SJCRH30 (cell line): ENCODE results near the gene CSTA. TPM values are rescaled to one million over a fixed set of nuclear protein-coding genes. Genes with fewer than 3 reads are reported as not detected.
"Not testable (repeated sequence)": the region's sequence is repeated elsewhere in the genome, so short reads cannot be mapped to it uniquely, and the experiment has no call there.

Source experiments
- DNase-seq, 2 experiments: peaks; one replicate each; pipeline ENCODE4 v3.0.0-alpha.2; 2015 to 2020
- H3K27ac ChIP-seq: fragments of 250-450 bp; sonication (Bioruptor Pico); 2 replicates; pipeline ENCODE4 v1.5.1; 2020; ENCODE audit warnings: mild to moderate bottlenecking, moderate library complexity
- H3K27me3 ChIP-seq: fragments of 250-450 bp; sonication (Bioruptor Pico); 2 replicates; pipeline ENCODE4 v1.5.1; 2020; ENCODE audit warnings: mild to moderate bottlenecking, moderate library complexity
- H3K36me3 ChIP-seq: fragments of 250-450 bp; sonication (Bioruptor Pico); 2 replicates; pipeline ENCODE4 v1.5.1; 2020; ENCODE audit warnings: mild to moderate bottlenecking, moderate library complexity
- H3K4me1 ChIP-seq: fragments of 250-450 bp; sonication (Bioruptor Pico); 2 replicates; pipeline ENCODE4 v1.5.1; 2020; ENCODE audit warnings: mild to moderate bottlenecking, moderate library complexity
- H3K4me3 ChIP-seq: fragments of 250-450 bp; sonication (Bioruptor Pico); 2 replicates; pipeline ENCODE4 v1.5.1; 2020; ENCODE audit warnings: mild to moderate bottlenecking, moderate library complexity
- H3K9me3 ChIP-seq: fragments of 250-450 bp; sonication (Bioruptor Pico); replicated peaks from 2 replicates; pipeline ENCODE4 v1.5.1; 2020; ENCODE audit warnings: mild to moderate bottlenecking, moderate library complexity
- total RNA-seq: library from RNA; depleted of rRNA; stranded (reverse); fragments of >200 nt; shearing (Covaris generic); gene quantifications from 2 replicates; pipeline ENCODE4 v1.2.3, GENCODE V29; 2014

CSTA gene
- total RNA-seq, 1 experiment from 2014 or later = not detected

DNA sequence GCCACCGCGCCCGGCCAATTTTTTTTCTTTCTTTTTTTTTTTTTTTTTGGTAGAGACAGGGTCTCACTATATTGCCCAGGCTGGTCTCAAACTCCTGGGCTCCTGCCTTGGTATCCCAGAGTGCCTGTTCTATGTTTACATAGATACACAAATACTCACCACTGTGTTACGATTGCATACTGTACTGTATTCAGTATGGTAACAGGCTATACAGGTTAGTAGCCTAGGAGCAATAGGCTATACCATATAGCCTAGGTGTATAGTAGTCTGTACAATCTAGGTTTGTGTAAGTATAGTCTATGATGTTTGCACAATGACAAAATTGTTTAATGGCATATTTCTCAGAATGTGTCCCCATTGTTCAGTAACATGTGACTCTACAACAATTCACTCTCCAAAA lies 26.6 kb downstream of the CSTA start:
- H3K36me3 ChIP-seq = no peaks in the 10 kb centered on the region
- no peak overlapping the region for H3K27ac ChIP-seq
- H3K4me3 ChIP-seq = no peak overlapping the region
- H3K27me3 ChIP-seq = no peaks in the 10 kb centered on the region
- DNase-seq = no peak
- H3K9me3 ChIP-seq = no peaks in the 10 kb centered on the region
- H3K4me1 ChIP-seq = no peaks in the 10 kb centered on the region

DNA sequence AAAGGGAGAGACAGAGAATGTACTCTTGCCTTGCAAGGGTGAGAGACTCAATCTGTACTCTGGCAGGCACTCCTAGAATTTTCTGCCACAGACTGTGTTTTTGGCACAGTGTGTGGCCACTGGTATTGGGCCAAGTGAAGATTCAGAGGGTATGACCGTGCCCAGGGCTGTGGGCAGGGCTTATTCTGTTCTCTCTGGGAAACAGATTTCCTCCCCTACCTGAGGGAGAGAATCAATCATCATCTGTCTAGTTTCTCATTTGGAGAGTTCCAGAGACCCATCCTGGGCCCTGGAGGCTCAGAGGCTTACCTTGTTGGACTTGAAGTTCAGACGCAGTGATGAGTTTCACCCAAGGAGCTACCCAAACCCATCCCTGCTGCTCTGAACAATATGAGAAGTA lies 28.2 kb downstream of the CSTA start:
- Histone ChIP-seq H3K4me3 (no peak overlapping the region), H3K36me3 (peaks cover 4% of the 10 kb centered on the region; the same call in 1 of the 2 replicates), H3K9me3 (no peaks in the 10 kb centered on the region), H3K27me3 (no peaks in the 10 kb centered on the region), H3K27ac (no peak overlapping the region), H3K4me1 (no peaks in the 10 kb centered on the region)
- no peak for DNase-seq

DNA sequence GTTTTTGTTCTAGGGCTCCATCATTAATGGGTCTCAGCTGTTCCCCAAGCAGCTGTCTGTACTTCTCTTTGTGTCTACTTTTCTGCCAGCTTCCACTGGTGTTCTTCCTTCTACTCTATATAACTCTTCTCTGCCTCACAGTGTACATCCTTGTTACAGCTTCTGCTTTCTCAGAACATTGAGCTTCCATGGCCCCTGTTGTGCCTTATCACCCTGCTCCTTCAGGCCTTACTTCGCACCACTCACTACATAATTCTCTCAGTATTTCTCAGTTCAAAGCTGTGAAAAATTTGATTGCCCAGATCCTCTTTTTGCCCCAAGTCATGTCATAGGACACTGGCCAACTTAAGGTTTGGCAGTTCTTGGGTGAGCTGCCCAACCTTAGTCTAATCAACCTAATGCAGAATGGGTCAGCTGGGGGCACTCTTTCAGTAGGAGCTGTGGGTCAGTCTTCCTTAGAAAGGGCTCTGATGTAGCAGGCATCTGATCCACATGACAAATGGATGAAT lies 28.9 kb downstream of the CSTA start:
- Histone ChIP-seq H3K36me3 (peaks cover 10% of the 10 kb centered on the region), H3K27me3 (no peaks in the 10 kb centered on the region), H3K27ac (no peak overlapping the region), H3K9me3 (no peaks in the 10 kb centered on the region), H3K4me3 (no peak overlapping the region), H3K4me1 (no peaks in the 10 kb centered on the region)
- DNase-seq = peak in 1 of 2 experiments; percentile 20

DNA sequence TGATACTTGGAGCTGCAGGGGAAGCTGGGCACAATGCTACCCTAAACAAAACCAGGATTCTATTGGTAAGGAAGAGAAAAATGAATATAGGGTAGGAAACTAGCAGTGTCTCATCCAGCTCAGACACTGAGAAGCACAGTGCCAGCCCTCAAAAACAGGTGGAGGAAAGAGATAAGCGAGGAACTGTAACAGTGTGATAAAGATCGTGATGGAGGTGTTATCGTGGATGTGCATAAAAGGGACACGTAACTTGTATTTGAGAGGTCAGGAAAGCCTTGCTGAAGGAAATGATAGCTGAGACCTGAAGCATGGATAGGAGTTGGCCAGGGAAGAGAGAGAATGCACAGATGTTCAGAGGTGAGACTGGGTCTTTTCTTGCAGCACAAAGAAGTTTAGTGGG lies 30.6 kb downstream of the CSTA start:
- no peak overlapping the region for H3K27ac ChIP-seq

DNA sequence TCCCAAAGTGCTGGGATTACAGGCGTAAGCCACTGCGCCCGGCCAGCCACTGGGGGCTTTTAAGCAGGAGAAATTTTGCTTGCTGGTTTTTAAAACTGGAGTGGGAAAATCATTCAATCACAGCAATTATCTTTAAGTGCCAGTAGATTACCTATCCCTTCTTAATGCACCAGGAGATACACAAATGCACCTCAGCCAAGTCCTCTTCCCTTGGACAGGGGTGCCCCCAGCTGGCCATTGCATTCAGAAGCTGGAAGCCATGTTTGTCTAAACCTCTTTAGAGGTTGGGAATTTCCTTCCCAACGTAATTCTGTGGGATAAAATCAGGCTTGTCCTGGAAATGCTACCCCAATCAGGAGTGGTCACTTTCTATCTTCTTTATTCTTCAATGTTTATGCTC lies 31.4 kb downstream of the CSTA start:
- peaks cover 21% of the 10 kb centered on the region for H3K36me3 ChIP-seq
- no peak overlapping the region for H3K4me3 ChIP-seq
- peak in 1 of 2 experiments; percentile 41 for DNase-seq
- H3K9me3 ChIP-seq = no peaks in the 10 kb centered on the region
- H3K4me1 ChIP-seq = no peaks in the 10 kb centered on the region
- H3K27me3 ChIP-seq = no peaks in the 10 kb centered on the region
- H3K27ac ChIP-seq = no peak overlapping the region

More for the DNA sequence above, 30.6 kb downstream of the CSTA start:
- peaks cover 20% of the 10 kb centered on the region for H3K36me3 ChIP-seq
- H3K9me3 ChIP-seq = no peaks in the 10 kb centered on the region
- H3K4me1 ChIP-seq = no peaks in the 10 kb centered on the region
- H3K4me3 ChIP-seq = no peak overlapping the region
- no peaks in the 10 kb centered on the region for H3K27me3 ChIP-seq
- DNase-seq = no peak

DNA sequence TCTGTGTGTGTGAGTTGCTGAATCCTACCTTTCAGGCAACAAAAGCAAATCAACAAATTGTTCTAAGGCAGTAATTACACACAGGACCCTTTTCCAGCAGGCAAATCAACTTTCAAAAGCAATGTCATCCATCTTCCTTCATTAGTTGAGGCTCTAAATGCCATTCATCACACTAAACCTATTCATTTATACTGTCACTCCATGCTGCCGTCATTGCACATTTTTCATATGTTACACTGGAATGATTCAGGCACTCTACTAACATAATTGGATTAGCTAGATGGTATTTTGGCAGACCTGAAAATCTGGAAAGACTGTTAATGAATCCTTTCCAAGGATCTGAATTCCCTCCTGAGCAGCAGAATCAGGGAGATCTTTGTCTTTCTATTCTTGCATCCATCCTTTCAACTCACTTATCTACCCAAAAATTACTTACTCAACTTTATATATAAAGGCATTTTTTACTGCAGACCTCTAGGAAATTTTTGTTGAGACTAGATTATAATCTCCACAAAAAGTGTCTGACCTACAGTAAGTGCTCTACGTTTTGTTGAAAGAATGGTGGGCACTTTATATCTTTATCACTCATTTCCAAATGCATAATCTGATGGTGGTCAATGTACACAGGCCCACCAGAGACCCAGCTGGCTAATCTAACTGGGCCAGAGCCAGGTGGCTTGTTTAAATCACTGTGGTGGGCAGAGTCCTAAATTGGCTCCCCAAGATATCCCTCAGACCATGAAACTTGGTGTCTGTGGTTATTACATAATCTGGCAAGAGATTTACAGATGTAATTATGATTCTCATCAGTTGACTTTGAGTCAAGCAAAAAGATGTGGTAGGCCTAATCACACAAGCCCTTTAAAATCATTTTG lies 33.0 kb downstream of the CSTA start:
- Histone ChIP-seq H3K27me3 (no peaks in the 10 kb centered on the region), H3K9me3 (no peaks in the 10 kb centered on the region), H3K36me3 (peaks cover 35% of the 10 kb centered on the region), H3K4me1 (no peaks in the 10 kb centered on the region), H3K4me3 (no peak overlapping the region), H3K27ac (no peak overlapping the region)
- no peak for DNase-seq

DNA sequence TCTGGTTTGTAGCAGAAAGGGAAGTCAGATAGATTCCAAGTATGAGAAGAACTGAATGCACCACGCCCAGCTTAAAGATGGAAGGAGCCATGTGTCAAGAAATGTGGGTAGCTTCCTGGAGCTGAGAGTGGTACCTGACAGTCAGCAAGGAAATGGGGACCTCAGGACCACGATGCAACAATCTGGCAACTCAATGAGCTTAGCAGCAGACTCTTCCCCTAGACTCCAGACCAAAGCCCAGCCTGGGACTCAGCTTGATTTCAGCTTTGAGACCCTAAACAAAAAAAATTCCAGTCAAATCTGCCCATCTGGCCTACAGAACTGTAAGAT lies 33.6 kb downstream of the CSTA start:
- Histone ChIP-seq H3K9me3 (no peaks in the 10 kb centered on the region), H3K27ac (no peak overlapping the region), H3K4me1 (no peaks in the 10 kb centered on the region), H3K36me3 (peaks cover 36% of the 10 kb centered on the region), H3K4me3 (no peak overlapping the region), H3K27me3 (no peaks in the 10 kb centered on the region)
- DNase-seq = no peak

DNA sequence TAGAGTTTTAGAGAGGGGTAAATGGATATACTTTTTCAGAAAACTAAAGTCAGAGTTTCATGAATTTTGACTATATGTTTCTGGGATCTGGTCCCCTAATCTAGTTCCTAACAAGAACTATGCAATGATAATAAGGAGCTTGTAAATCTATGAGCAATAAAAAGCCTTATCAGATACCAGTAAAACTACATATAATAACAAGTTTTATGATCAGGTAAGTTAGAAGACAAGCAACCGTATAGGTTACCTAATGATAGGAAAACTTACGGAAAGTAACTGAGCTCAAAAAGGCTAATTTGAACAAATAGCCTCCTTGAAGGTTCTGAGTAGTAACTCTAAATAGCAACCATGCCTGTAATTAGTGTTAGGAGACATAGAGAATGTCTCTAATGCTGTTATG lies 37.0 kb downstream of the CSTA start:
- H3K9me3 ChIP-seq = no peaks in the 10 kb centered on the region
- no peak overlapping the region for H3K27ac ChIP-seq
- no peaks in the 10 kb centered on the region for H3K4me1 ChIP-seq
- peaks cover 61% of the 10 kb centered on the region for H3K36me3 ChIP-seq
- no peak overlapping the region for H3K4me3 ChIP-seq
- no peak for DNase-seq
- no peaks in the 10 kb centered on the region for H3K27me3 ChIP-seq

DNA sequence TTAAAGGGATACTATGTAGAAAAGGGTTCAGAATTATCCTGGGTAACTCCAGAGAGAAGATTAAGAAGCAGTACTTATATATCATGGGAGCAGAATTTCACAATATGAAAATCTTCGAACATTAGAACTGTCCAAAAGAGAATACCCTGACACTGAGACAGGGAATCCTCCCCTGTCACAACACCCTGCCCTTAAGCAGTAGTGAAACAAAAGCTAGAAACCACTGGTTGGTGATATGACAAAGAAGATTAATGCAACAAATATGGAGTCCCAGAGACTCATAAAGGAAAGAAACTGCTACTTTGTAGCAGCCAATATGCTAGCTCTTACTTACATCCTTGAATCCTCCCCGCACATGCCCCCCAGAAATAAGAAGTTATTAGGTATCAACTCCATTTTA lies 39.4 kb downstream of the CSTA start:
- no peaks in the 10 kb centered on the region for H3K27me3 ChIP-seq
- H3K4me3 ChIP-seq = no peak overlapping the region
- no peaks in the 10 kb centered on the region for H3K4me1 ChIP-seq
- peaks cover 55% of the 10 kb centered on the region for H3K36me3 ChIP-seq
- H3K9me3 ChIP-seq = no peaks in the 10 kb centered on the region
- DNase-seq = no peak
- H3K27ac ChIP-seq = no peak overlapping the region

DNA sequence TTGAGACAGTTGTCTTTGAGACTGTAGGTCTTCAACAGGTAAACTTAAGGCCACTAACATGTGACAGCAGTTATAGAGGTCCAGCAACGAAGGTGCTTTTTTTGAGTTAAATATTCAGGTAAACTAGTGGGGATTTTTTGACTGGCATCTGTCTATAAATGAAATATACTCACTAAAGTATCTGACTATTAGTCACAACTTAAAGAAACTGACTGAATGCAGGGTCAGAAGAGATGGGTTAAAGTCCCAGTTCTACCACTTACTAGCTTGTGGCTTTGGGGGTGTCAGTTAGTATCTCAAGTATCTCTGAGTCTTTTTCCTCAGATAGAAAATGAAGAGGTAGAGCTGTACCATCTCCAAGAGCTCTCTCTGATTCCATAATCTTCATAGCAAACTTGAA lies 40.0 kb downstream of the CSTA start:
- no peaks in the 10 kb centered on the region for H3K4me1 ChIP-seq

DNA sequence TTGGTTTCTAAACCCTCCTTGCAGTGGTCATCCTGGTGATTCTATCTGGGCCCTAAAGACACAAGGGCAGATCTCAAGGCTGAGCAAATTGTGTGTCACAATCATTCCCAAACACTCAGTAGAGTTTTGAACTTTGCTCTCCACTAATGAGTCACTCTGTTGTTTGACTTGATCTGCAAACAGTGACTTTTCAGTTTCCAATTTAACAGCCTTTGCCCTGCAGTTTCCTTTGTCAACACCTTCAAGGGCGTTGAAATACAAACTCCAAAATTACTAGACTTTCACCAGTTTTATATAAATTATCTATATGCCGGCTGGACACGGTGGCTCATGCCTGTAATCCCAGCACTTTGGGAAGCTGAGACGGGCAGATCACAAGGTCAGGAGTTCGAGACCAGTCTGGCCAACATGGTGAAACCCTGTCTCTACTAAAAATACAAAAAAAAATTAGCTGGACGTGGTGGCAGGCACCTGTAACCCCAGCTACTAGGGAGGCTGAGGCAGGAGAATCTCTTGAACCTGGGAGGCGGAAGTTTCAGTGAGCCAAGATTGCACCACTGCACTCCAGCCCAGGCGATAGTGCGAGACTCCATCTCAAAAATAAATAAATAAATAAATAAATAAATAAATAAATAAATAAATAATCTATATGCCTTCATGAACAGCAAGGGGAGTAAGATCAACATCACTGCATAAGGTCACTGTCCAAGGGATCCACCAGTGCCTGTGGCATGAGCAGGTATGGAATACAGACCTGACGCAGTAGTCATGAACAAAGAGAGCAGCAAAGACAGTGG lies 40.7 kb downstream of the CSTA start:
- not testable (repeated sequence) for H3K27me3 ChIP-seq, DNase-seq, H3K27ac ChIP-seq, H3K9me3 ChIP-seq, H3K4me1 ChIP-seq, H3K4me3 ChIP-seq
- peaks cover 54% of the 10 kb centered on the region for H3K36me3 ChIP-seq

More for the DNA sequence above, 40.0 kb downstream of the CSTA start:
- H3K27ac ChIP-seq = no peak overlapping the region
- no peak overlapping the region for H3K4me3 ChIP-seq
- DNase-seq = no peak
- H3K9me3 ChIP-seq = no peaks in the 10 kb centered on the region
- peaks cover 56% of the 10 kb centered on the region for H3K36me3 ChIP-seq
- H3K27me3 ChIP-seq = no peaks in the 10 kb centered on the region

DNA sequence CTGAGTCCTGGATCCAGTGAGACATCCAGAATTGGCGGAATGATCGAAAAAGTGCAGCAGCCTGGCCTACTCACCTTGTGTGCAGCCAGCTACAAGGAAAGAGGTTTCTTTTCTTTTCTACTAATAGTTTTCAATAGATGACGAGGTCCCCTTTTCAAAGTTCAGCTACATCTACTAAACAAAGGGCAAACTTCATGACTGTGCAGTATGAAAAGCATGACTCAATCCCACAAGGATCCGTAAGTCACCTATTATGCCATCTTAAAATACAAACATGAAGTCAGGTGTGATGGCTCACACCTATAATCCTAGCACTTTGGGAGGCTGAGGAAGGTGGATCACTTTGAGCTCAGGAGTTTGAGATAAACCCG lies 41.3 kb downstream of the CSTA start:
- Histone ChIP-seq H3K27ac (no peak overlapping the region), H3K36me3 (peaks cover 57% of the 10 kb centered on the region), H3K4me1 (no peaks in the 10 kb centered on the region), H3K4me3 (no peak overlapping the region), H3K27me3 (no peaks in the 10 kb centered on the region), H3K9me3 (no peaks in the 10 kb centered on the region)
- no peak for DNase-seq

DNA sequence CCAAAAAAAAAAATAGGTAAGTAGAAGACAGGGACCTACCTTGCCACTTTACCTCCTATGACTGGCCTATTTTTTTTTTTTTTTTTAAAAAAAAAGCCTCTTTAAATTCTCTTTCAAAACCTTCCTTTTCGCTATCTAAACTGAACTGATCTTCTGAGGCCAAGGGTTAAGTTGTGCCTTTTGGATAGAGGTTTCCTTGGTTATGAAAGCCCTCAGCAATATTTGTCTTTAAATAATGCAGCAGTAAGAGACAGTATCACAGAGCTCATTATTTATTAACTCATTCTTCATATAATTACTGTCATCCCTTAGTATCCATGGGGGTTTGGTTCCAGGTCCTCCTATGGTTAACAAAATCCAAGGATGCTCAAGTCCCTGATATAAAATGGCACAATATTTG lies 49.0 kb downstream of the CSTA start:
- Histone ChIP-seq H3K36me3 (peaks cover 19% of the 10 kb centered on the region), H3K27ac (no peak overlapping the region), H3K27me3 (no peaks in the 10 kb centered on the region), H3K4me1 (no peaks in the 10 kb centered on the region), H3K9me3 (no peaks in the 10 kb centered on the region), H3K4me3 (no peak overlapping the region)
- no peak for DNase-seq

DNA sequence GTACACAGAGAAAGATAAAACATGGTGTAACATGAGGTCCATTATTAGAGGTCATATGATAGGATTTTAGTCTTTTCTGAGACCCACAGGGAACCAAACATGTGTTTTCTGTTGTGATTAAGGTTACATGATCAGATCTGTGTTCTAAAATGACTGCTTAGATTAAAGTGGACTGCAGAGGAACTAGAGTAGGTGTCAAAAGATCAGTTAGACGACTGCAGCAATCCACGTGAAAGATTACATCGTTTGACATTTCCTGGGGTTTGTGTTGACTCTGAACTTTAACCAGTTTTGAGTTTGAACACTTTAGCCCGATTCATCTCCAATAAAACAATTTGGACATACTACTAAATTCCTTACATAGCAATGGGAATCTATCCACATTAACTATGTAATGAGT lies 52.9 kb downstream of the CSTA start:
- DNase-seq = no peak
- H3K4me3 ChIP-seq = no peak overlapping the region
- H3K9me3 ChIP-seq = no peaks in the 10 kb centered on the region
- H3K27me3 ChIP-seq = no peaks in the 10 kb centered on the region
- peaks cover 6% of the 10 kb centered on the region; the same call in 1 of the 2 replicates for H3K36me3 ChIP-seq
- H3K4me1 ChIP-seq = 0 out of 2 replicates have a peak, but pooled peaks cover 2% of the 10 kb centered on the region
- no peak overlapping the region for H3K27ac ChIP-seq
